Stimulated activated CD8-positive, alpha-beta memory T cell treated with anti-CD3 and anti-CD28 coated beads, Interleukin-7, amount 100 ng/mL, for 24 hours (primary cell): Measurements from ENCODE around the gene TBX10.
A peak's percentile ranks its signal among the peaks of the same experiment; 100 is the strongest.
"Not testable (repeated sequence)": the region's sequence is repeated elsewhere in the genome, so short reads cannot be mapped to it uniquely, and the experiment has no call there.

Source experiments
- DNase-seq: peaks from one replicate; pipeline ENCODE4 v3.0.0-alpha.2; 2020; ENCODE audit warnings: low read depth

Gene TBX10

GRCh38 chr11:67645521-67646461 lies 6.2 kb upstream of the TBX10 start:
- DNase-seq, result no peak

GRCh38 chr11:67644472-67645418 lies 5.2 kb upstream of the TBX10 start:
- DNase-seq, result no peak

- DNase-seq, result no peak
Observed at GRCh38 chr11:67644042-67644441, 4.5 kb upstream of the TBX10 start.

- DNase-seq, result no peak
Observed at GRCh38 chr11:67642173-67643120, 2.9 kb upstream of the TBX10 start.

- no peak for DNase-seq
Observed at GRCh38 chr11:67641338-67642172, 2.0 kb upstream of the TBX10 start.

- no peak for DNase-seq
Observed at GRCh38 chr11:67640758-67641337, 1.3 kb upstream of the TBX10 start.

- peak; percentile 36 for DNase-seq
Observed at GRCh38 chr11:67640021-67640757, 626 bp upstream of the TBX10 start.

GRCh38 chr11:67638535-67639437 lies 777 bp downstream of the TBX10 start:
- DNase-seq, result no peak

- not testable (repeated sequence) for DNase-seq
Observed at GRCh38 chr11:67637441-67637840, 2.1 kb downstream of the TBX10 start.

- no peak for DNase-seq
Observed at GRCh38 chr11:67636962-67637361, 2.6 kb downstream of the TBX10 start.

- no peak for DNase-seq
Observed at GRCh38 chr11:67635231-67635521, 4.4 kb downstream of the TBX10 start.

- no peak for DNase-seq
Observed at GRCh38 chr11:67634366-67635230, 5.0 kb downstream of the TBX10 start.

GRCh38 chr11:67633758-67634365 lies 5.7 kb downstream of the TBX10 start:
- DNase-seq, result no peak

GRCh38 chr11:67632982-67633755 lies 6.4 kb downstream of the TBX10 start:
- no peak for DNase-seq

- no peak for DNase-seq
Observed at GRCh38 chr11:67632175-67632981, 7.2 kb downstream of the TBX10 start.

GRCh38 chr11:67631853-67632174 lies 7.7 kb downstream of the TBX10 start:
- DNase-seq, result no peak
